GM23338 (cell line): ENCODE measurements around the gene ERBB4. TPM values are rescaled to one million over a fixed set of nuclear protein-coding genes. Genes with fewer than 3 reads are reported as not detected.

Experiments used
- ATAC-seq: fragments of 200-7000 bp; cut with Tn5 transposase; 3 replicates; pipeline ENCODE4 v1.9.1; 2020
- DNase-seq: peaks from one replicate; pipeline ENCODE4 v3.0.0-alpha.2; 2015; ENCODE audit warnings: low spot score
- H2AFZ ChIP-seq: fragments of 200-600 bp; sonication (generic); 2 replicates; pipeline ENCODE4 v1.8.0; 2016; ENCODE audit warnings: antibody characterized with exemption, mild to moderate bottlenecking, moderate library complexity
- H3F3A ChIP-seq: fragments of 200-600 bp; sonication (generic); replicated peaks from 2 replicates; pipeline ENCODE4 v1.8.0; 2017; ENCODE audit warnings: antibody characterized with exemption, mixed run types, low read depth
- H3K27ac ChIP-seq: fragments of 200-600 bp; sonication (generic); 2 replicates; pipeline ENCODE4 v1.6.1; 2016; ENCODE audit warnings: low read depth
- H3K27me3 ChIP-seq: fragments of 200-600 bp; sonication (generic); 2 replicates; pipeline ENCODE4 v1.8.0; 2016; ENCODE audit warnings: mild to moderate bottlenecking, mixed run types, moderate library complexity; ENCODE audit not compliant: insufficient read depth
- H3K36me3 ChIP-seq: fragments of 200-600 bp; sonication (generic); 2 replicates; pipeline ENCODE4 v1.8.0; 2016; ENCODE audit warnings: mild to moderate bottlenecking; ENCODE audit not compliant: insufficient read depth
- H3K4me1 ChIP-seq: fragments of 200-600 bp; sonication (generic); 2 replicates; pipeline ENCODE4 v1.8.0; 2016; ENCODE audit warnings: mild to moderate bottlenecking, moderate library complexity; ENCODE audit not compliant: insufficient read depth
- H3K4me2 ChIP-seq: fragments of 200-600 bp; sonication (generic); 2 replicates; pipeline ENCODE4 v1.7.1; 2017; ENCODE audit warnings: mixed run types
- H3K4me3 ChIP-seq: fragments of 200-600 bp; sonication (generic); 2 replicates; pipeline ENCODE4 v1.6.1; 2016; ENCODE audit warnings: mixed run types
- H3K79me2 ChIP-seq: fragments of 200-600 bp; sonication (generic); replicated peaks from 2 replicates; pipeline ENCODE4 v1.8.0; 2017; ENCODE audit warnings: mild to moderate bottlenecking; ENCODE audit not compliant: insufficient read depth
- H3K9me2 ChIP-seq: fragments of 200-600 bp; sonication (generic); 2 replicates; pipeline ENCODE4 v1.8.0; 2017; ENCODE audit not compliant: insufficient read depth
- H4K20me1 ChIP-seq: fragments of 200-600 bp; sonication (generic); replicated peaks from 2 replicates; pipeline ENCODE4 v1.8.0; 2017; ENCODE audit warnings: mild to moderate bottlenecking; ENCODE audit not compliant: insufficient read depth
- H3K27ac Mint-ChIP-seq: 2 replicates; pipeline ENCODE4 v1.8.0; 2020; ENCODE audit warnings: inconsistent platforms, mild to moderate bottlenecking, moderate library complexity, mixed read lengths
- H3K27me3 Mint-ChIP-seq: 3 replicates; pipeline ENCODE4 v1.8.0; 2022; ENCODE audit warnings: low read depth, mild to moderate bottlenecking, moderate library complexity, mixed read lengths, inconsistent platforms; ENCODE audit not compliant: insufficient read depth, poor library complexity
- H3K36me3 Mint-ChIP-seq: 3 replicates; pipeline ENCODE4 v1.8.0; 2021; ENCODE audit warnings: low read depth, mild to moderate bottlenecking, inconsistent platforms, moderate library complexity, mixed read lengths
- H3K4me1 Mint-ChIP-seq: 3 replicates; pipeline ENCODE4 v1.8.0; 2020; ENCODE audit warnings: mild to moderate bottlenecking, inconsistent platforms, mixed read lengths
- H3K4me3 Mint-ChIP-seq: 3 replicates; pipeline ENCODE4 v1.8.0; 2021; ENCODE audit warnings: moderate library complexity, mild to moderate bottlenecking, inconsistent platforms, mixed read lengths
- H3K9me3 Mint-ChIP-seq: 3 replicates; pipeline ENCODE4 v1.8.0; 2020; ENCODE audit warnings: moderate library complexity, mild to moderate bottlenecking, inconsistent platforms, mixed read lengths
- CREB1 ChIP-seq: fragments of 250-450 bp; sonication (Bioruptor Pico); IDR thresholded peaks from 2 replicates; pipeline ENCODE4 v1.5.0; 2020; ENCODE audit warnings: low read depth, mild to moderate bottlenecking, moderate library complexity
- ETS1 ChIP-seq: IDR thresholded peaks from 2 replicates; pipeline ENCODE4 v1.6.1; 2016; ENCODE audit warnings: antibody characterized with exemption
- EZH2 ChIP-seq: fragments of 200-600 bp; sonication (generic); IDR thresholded peaks from one replicate; pipeline ENCODE4 v1.8.0; 2017; ENCODE audit warnings: antibody characterized with exemption, mild to moderate bottlenecking, low read depth; ENCODE audit not compliant: unreplicated experiment
- EZH2phosphoT487 ChIP-seq: fragments of 200-600 bp; sonication (generic); IDR thresholded peaks from one replicate; pipeline ENCODE4 v1.8.1; 2018; ENCODE audit warnings: antibody characterized with exemption; ENCODE audit not compliant: unreplicated experiment
- JUNB ChIP-seq: IDR thresholded peaks from one replicate; pipeline ENCODE4 v1.6.1; 2016; ENCODE audit warnings: antibody characterized with exemption; ENCODE audit not compliant: unreplicated experiment
- NANOG ChIP-seq: IDR thresholded peaks from 2 replicates; pipeline ENCODE4 v1.6.1; 2016; ENCODE audit warnings: antibody characterized with exemption, borderline replicate concordance
- POLR2AphosphoS5 ChIP-seq: IDR thresholded peaks from 2 replicates; pipeline ENCODE4 v1.6.1; 2016; ENCODE audit warnings: antibody characterized with exemption, low read depth
- REST ChIP-seq: IDR thresholded peaks from one replicate; pipeline ENCODE4 v1.6.1; 2018; ENCODE audit warnings: antibody characterized with exemption; ENCODE audit not compliant: unreplicated experiment
- STAT1 ChIP-seq: IDR thresholded peaks from one replicate; pipeline ENCODE4 v1.6.1; 2016; ENCODE audit warnings: antibody characterized with exemption; ENCODE audit not compliant: unreplicated experiment
- ZNF114 ChIP-seq: fragments of 250-450 bp; sonication (Bioruptor Pico); IDR thresholded peaks from 2 replicates; pipeline ENCODE4 v1.5.0; 2020; ENCODE audit warnings: mild to moderate bottlenecking, moderate library complexity
- ZNF331 ChIP-seq: fragments of 250-450 bp; sonication (Bioruptor Pico); IDR thresholded peaks from 2 replicates; pipeline ENCODE4 v1.5.0; 2020; ENCODE audit warnings: low read depth, mild to moderate bottlenecking, moderate library complexity
- ZNF462 ChIP-seq: fragments of 250-450 bp; sonication (Bioruptor Pico); IDR thresholded peaks from 2 replicates; pipeline ENCODE4 v1.5.0; 2020; ENCODE audit warnings: mild to moderate bottlenecking, moderate library complexity
- polyA plus RNA-seq: library from polyadenylated mRNA; unstranded; fragments of >200 nt; fragmentation: Nextera tagmentation; extraction: Ambion mirVana; gene quantifications from 2 replicates; pipeline ENCODE4 v1.2.1, GENCODE V29; 2016
- total RNA-seq: library from RNA; depleted of rRNA; stranded (reverse); fragments of >200 nt; shearing (Covaris generic); gene quantifications from 2 replicates; pipeline ENCODE4 v1.2.3, GENCODE V29; 2014
- TF ChIP-seq, protein P1 (sequence below), 2 experiments: fragments of 200-600 bp in 1 of 2; sonication (generic) in 1 of 2; conservative IDR thresholded peaks; 2 replicates each; pipeline versions ENCODE4 v1.5.1 to v1.6.1; 2016 to 2017; ENCODE audit warnings: antibody characterized with exemption in 2 of 2, low read depth in 2 of 2, mild to moderate bottlenecking in 2 of 2, moderate library complexity in 1 of 2

ERBB4 gene
- total and polyA plus RNA-seq, 2 experiments from 2014 or later = 0.73 to 1.1 TPM

- no peaks in the 10 kb centered on the region for H3K4me1 ChIP-seq
- H3K27me3 ChIP-seq = no peaks in the 10 kb centered on the region
- H3K9me3 Mint-ChIP-seq = peaks cover 9% of the 10 kb centered on the region
- no peak overlapping the region for H3K4me2 ChIP-seq
- H4K20me1 ChIP-seq = no peaks in the 10 kb centered on the region
- no peaks in the 10 kb centered on the region for H3K36me3 ChIP-seq
- no peak for TF ChIP-seq ZNF462 (CRISPR knock-in tag)
- TF ChIP-seq ZNF114 (CRISPR knock-in tag) = no peak
- TF ChIP-seq EZH2 = no peak
- TF ChIP-seq, protein P1, sequence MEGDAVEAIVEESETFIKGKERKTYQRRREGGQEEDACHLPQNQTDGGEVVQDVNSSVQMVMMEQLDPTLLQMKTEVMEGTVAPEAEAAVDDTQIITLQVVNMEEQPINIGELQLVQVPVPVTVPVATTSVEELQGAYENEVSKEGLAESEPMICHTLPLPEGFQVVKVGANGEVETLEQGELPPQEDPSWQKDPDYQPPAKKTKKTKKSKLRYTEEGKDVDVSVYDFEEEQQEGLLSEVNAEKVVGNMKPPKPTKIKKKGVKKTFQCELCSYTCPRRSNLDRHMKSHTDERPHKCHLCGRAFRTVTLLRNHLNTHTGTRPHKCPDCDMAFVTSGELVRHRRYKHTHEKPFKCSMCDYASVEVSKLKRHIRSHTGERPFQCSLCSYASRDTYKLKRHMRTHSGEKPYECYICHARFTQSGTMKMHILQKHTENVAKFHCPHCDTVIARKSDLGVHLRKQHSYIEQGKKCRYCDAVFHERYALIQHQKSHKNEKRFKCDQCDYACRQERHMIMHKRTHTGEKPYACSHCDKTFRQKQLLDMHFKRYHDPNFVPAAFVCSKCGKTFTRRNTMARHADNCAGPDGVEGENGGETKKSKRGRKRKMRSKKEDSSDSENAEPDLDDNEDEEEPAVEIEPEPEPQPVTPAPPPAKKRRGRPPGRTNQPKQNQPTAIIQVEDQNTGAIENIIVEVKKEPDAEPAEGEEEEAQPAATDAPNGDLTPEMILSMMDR (conservative IDR thresholded peaks at IDR 0.05; ENCODE audit: low read depth in 2 of 2) = no peak
- no peak for TF ChIP-seq EZH2phosphoT487
- no peak for TF ChIP-seq STAT1
- TF ChIP-seq REST = no peak
- TF ChIP-seq JUNB = no peak
- TF ChIP-seq CREB1 (CRISPR knock-in tag) = no peak
- TF ChIP-seq ETS1 = no peak
- TF ChIP-seq NANOG = no peak
- no peak for TF ChIP-seq POLR2AphosphoS5
- no peak for TF ChIP-seq ZNF331 (CRISPR knock-in tag)
- H3K4me3 Mint-ChIP-seq = no peak overlapping the region
- H3K27ac ChIP-seq = no peak overlapping the region
- H3K36me3 Mint-ChIP-seq = peaks cover 8% of the 10 kb centered on the region; the same call in 2 of the 3 replicates
- no peaks in the 10 kb centered on the region for H3F3A ChIP-seq
- no peak overlapping the region for H2AFZ ChIP-seq
- DNase-seq = no peak
- H3K4me3 ChIP-seq = no peak overlapping the region
- H3K4me1 Mint-ChIP-seq = no peaks in the 10 kb centered on the region
- ATAC-seq = no peak
- no peaks in the 10 kb centered on the region; the same call in 1 of the 2 replicates for H3K9me2 ChIP-seq
- H3K27ac Mint-ChIP-seq = no peak overlapping the region
- H3K79me2 ChIP-seq = no peaks in the 10 kb centered on the region
- H3K27me3 Mint-ChIP-seq = no peaks in the 10 kb centered on the region
These were observed 670.7 kb downstream of the ERBB4 start for GRCh38 chr2:211867845-211868451.
